Activated T-cell treated with anti-CD3 and anti-CD28 coated beads for 4 hours (primary cell): ENCODE data around the gene ZNF385B.

Experiments used
- DNase-seq: peaks from one replicate; pipeline ENCODE4 v3.0.0-alpha.2; 2020

Gene ZNF385B

GRCh38 chr2:179574061-179574519 is 287.3 kb downstream of the ZNF385B start:
- no peak for DNase-seq

GRCh38 chr2:179572544-179572943 is 288.9 kb downstream of the ZNF385B start:
- DNase-seq: no peak

GRCh38 chr2:179571721-179572120 is 289.7 kb downstream of the ZNF385B start:
- DNase-seq: no peak

- no peak for DNase-seq
Measured at GRCh38 chr2:179571252-179571651, 290.2 kb downstream of the ZNF385B start.

GRCh38 chr2:179569831-179570233 is 291.6 kb downstream of the ZNF385B start:
- no peak for DNase-seq

GRCh38 chr2:179565807-179566206 is 295.6 kb downstream of the ZNF385B start:
- no peak for DNase-seq

GRCh38 chr2:179562330-179562885 is 299.0 kb downstream of the ZNF385B start:
- DNase-seq: no peak

- no peak for DNase-seq
Measured at GRCh38 chr2:179561702-179562101, 299.7 kb downstream of the ZNF385B start.

- DNase-seq: no peak
Measured at GRCh38 chr2:179560257-179560735, 301.1 kb downstream of the ZNF385B start.

- DNase-seq: no peak
Measured at GRCh38 chr2:179559108-179559806, 302.2 kb downstream of the ZNF385B start.

GRCh38 chr2:179558010-179558934 is 303.1 kb downstream of the ZNF385B start:
- DNase-seq: no peak

GRCh38 chr2:179556425-179556824 is 305.0 kb downstream of the ZNF385B start:
- no peak for DNase-seq

- DNase-seq: no peak
Measured at GRCh38 chr2:179555691-179556283, 305.6 kb downstream of the ZNF385B start.

- no peak for DNase-seq
Measured at GRCh38 chr2:179554639-179555386, 306.6 kb downstream of the ZNF385B start.

- DNase-seq: no peak
Measured at GRCh38 chr2:179553382-179553781, 308.0 kb downstream of the ZNF385B start.

- DNase-seq: no peak
Measured at GRCh38 chr2:179551539-179552045, 309.8 kb downstream of the ZNF385B start.

- DNase-seq: no peak
Measured at GRCh38 chr2:179550849-179551248, 310.6 kb downstream of the ZNF385B start.

- DNase-seq: no peak
Measured at GRCh38 chr2:179550214-179550613, 311.2 kb downstream of the ZNF385B start.

- DNase-seq: no peak
Measured at GRCh38 chr2:179546656-179547055, 314.8 kb downstream of the ZNF385B start.

GRCh38 chr2:179545024-179545423 is 316.4 kb downstream of the ZNF385B start:
- no peak for DNase-seq

- no peak for DNase-seq
Measured at GRCh38 chr2:179543361-179543901, 318.0 kb downstream of the ZNF385B start.

- DNase-seq: no peak
Measured at GRCh38 chr2:179541586-179541985, 319.8 kb downstream of the ZNF385B start.
